HEK293 (cell line): Measurements from ENCODE around the gene SPRED2.

Experiments
- CTCF ChIP-seq: fragments of 450-650 bp; formaldehyde crosslinking; IDR thresholded peaks from 2 replicates; pipeline ENCODE4 v1.5.1; 2016; ENCODE audit warnings: missing biosample characterization, missing genetic modification characterization
- HIC1 ChIP-seq: fragments of 450-650 bp; formaldehyde crosslinking; IDR thresholded peaks from 2 replicates; pipeline ENCODE4 v1.5.1; 2016; ENCODE audit warnings: missing biosample characterization, missing genetic modification characterization
- HOXC10 ChIP-seq: sonication (generic); formaldehyde crosslinking; IDR thresholded peaks from 2 replicates; pipeline ENCODE4 v1.8.1; 2023; ENCODE audit warnings: mild to moderate bottlenecking, missing genetic modification reagents
- KLF1 ChIP-seq: fragments of 450-650 bp; formaldehyde crosslinking; IDR thresholded peaks from 2 replicates; pipeline ENCODE4 v1.5.1; 2016; ENCODE audit warnings: missing biosample characterization, missing genetic modification characterization
- KLF10 ChIP-seq: fragments of 450-650 bp; IDR thresholded peaks from 2 replicates; pipeline ENCODE4 v1.5.1; 2018; ENCODE audit warnings: missing biosample characterization, mild to moderate bottlenecking, missing genetic modification characterization
- MYNN ChIP-seq: fragments of 450-650 bp; formaldehyde crosslinking; IDR thresholded peaks from 2 replicates; pipeline ENCODE4 v1.5.1; 2016; ENCODE audit warnings: missing biosample characterization, missing genetic modification characterization, borderline replicate concordance
- OSR2 ChIP-seq: fragments of 450-650 bp; formaldehyde crosslinking; IDR thresholded peaks from 2 replicates; pipeline ENCODE4 v1.5.1; 2016; ENCODE audit warnings: missing biosample characterization, missing genetic modification characterization
- PATZ1 ChIP-seq: fragments of 450-650 bp; formaldehyde crosslinking; IDR thresholded peaks from 2 replicates; pipeline ENCODE4 v1.5.1; 2016; ENCODE audit warnings: missing biosample characterization, missing genetic modification characterization
- PRDM10 ChIP-seq: fragments of 450-650 bp; formaldehyde crosslinking; IDR thresholded peaks from 2 replicates; pipeline ENCODE4 v1.5.1; 2016; ENCODE audit warnings: missing biosample characterization, missing genetic modification characterization
- SETDB1 ChIP-seq: IDR thresholded peaks from one replicate; pipeline ENCODE4 v1.6.1; 2017; ENCODE audit warnings: mild to moderate bottlenecking, low read length, moderate library complexity, mixed read lengths; ENCODE audit not compliant: insufficient read length
- SP3 ChIP-seq: fragments of 450-650 bp; formaldehyde crosslinking; IDR thresholded peaks from 2 replicates; pipeline ENCODE4 v1.5.1; 2016; ENCODE audit warnings: missing biosample characterization, missing genetic modification characterization
- ZBTB20 ChIP-seq: fragments of 450-650 bp; formaldehyde crosslinking; IDR thresholded peaks from 2 replicates; pipeline ENCODE4 v1.5.1; 2016; ENCODE audit warnings: missing biosample characterization, missing genetic modification characterization
- ZNF16 ChIP-seq: fragments of 450-650 bp; formaldehyde crosslinking; IDR thresholded peaks from 2 replicates; pipeline ENCODE4 v1.5.1; 2016; ENCODE audit warnings: low read depth, missing biosample characterization, missing genetic modification characterization
- ZNF335 ChIP-seq: fragments of 450-650 bp; formaldehyde crosslinking; conservative IDR thresholded peaks from 2 replicates; pipeline ENCODE4 v1.5.1; 2016; ENCODE audit warnings: missing biosample characterization, missing genetic modification characterization
- ZNF341 ChIP-seq: fragments of 450-650 bp; formaldehyde crosslinking; IDR thresholded peaks from 2 replicates; pipeline ENCODE4; 2016; ENCODE audit warnings: low read depth, missing biosample characterization, missing genetic modification characterization
- ZNF423 ChIP-seq: fragments of 450-650 bp; formaldehyde crosslinking; IDR thresholded peaks from 2 replicates; pipeline ENCODE4 v1.5.1; 2016; ENCODE audit warnings: missing biosample characterization, missing genetic modification characterization
- ZNF449 ChIP-seq: fragments of 450-650 bp; formaldehyde crosslinking; IDR thresholded peaks from 2 replicates; pipeline ENCODE4 v1.5.1; 2017; ENCODE audit warnings: missing biosample characterization, mild to moderate bottlenecking, missing genetic modification characterization, moderate library complexity
- ZNF501 ChIP-seq: fragments of 450-650 bp; formaldehyde crosslinking; IDR thresholded peaks from 2 replicates; pipeline ENCODE4 v1.5.1; 2016; ENCODE audit warnings: missing biosample characterization, missing genetic modification characterization
- ZNF514 ChIP-seq: fragments of 450-650 bp; formaldehyde crosslinking; IDR thresholded peaks from 2 replicates; pipeline ENCODE4 v1.5.1; 2016; ENCODE audit warnings: missing biosample characterization, missing genetic modification characterization
- ZNF596 ChIP-seq: fragments of 450-650 bp; IDR thresholded peaks from 2 replicates; pipeline ENCODE4 v1.5.0; 2018; ENCODE audit warnings: missing biosample characterization, mild to moderate bottlenecking, missing genetic modification characterization, moderate library complexity
- ZNF624 ChIP-seq: fragments of 450-650 bp; formaldehyde crosslinking; IDR thresholded peaks from 2 replicates; pipeline ENCODE4 v1.5.1; 2017; ENCODE audit warnings: missing biosample characterization, missing genetic modification characterization
- ZNF660 ChIP-seq: fragments of 450-650 bp; IDR thresholded peaks from 2 replicates; pipeline ENCODE4 v1.5.1; 2018; ENCODE audit warnings: missing biosample characterization, mild to moderate bottlenecking, missing genetic modification characterization
- ZNF76 ChIP-seq: fragments of 450-650 bp; formaldehyde crosslinking; IDR thresholded peaks from 2 replicates; pipeline ENCODE4; 2016; ENCODE audit warnings: low read depth, missing biosample characterization, missing genetic modification characterization, borderline replicate concordance
- ZSCAN16 ChIP-seq: fragments of 450-650 bp; formaldehyde crosslinking; IDR thresholded peaks from 2 replicates; pipeline ENCODE4 v1.5.1; 2016; ENCODE audit warnings: missing biosample characterization, missing genetic modification characterization
- ZSCAN30 ChIP-seq: fragments of 450-650 bp; IDR thresholded peaks from 2 replicates; pipeline ENCODE4 v1.5.1; 2018; ENCODE audit warnings: missing biosample characterization, mild to moderate bottlenecking, missing genetic modification characterization, moderate library complexity
- ZXDB ChIP-seq: fragments of 450-650 bp; formaldehyde crosslinking; IDR thresholded peaks from 2 replicates; pipeline ENCODE4 v1.5.1; 2016; ENCODE audit warnings: missing biosample characterization, missing genetic modification characterization

The SPRED2 gene

GRCh38 chr2:65430603-65431420 lies 1.6 kb downstream of the SPRED2 start (continued):
- TF ChIP-seq ZNF596 (tag by site-specific recombination), result no peak
- TF ChIP-seq ZNF16 (tag by site-specific recombination), result no peak
- 0 out of 2 replicates have a peak, but pooled peaks have one; percentile 13 for TF ChIP-seq KLF1 (tag by site-specific recombination)
- peak; percentile 83 for TF ChIP-seq ZNF335 (tag by site-specific recombination)
- TF ChIP-seq ZNF501 (tag by site-specific recombination), result peak; percentile 42; the same call in 1 of the 2 replicates
- peak; percentile 65; the same call in 1 of the 2 replicates for TF ChIP-seq HIC1 (tag by site-specific recombination)
- peak; percentile 50; the same call in 1 of the 2 replicates for TF ChIP-seq ZBTB20 (tag by site-specific recombination)
- TF ChIP-seq PATZ1, result peak; percentile 59
- no peak for TF ChIP-seq ZSCAN16 (tag by site-specific recombination)
- no peak for TF ChIP-seq ZNF624 (tag by site-specific recombination)
- peak; percentile 13; the same call in 1 of the 2 replicates for TF ChIP-seq CTCF (tag by site-specific recombination)
- TF ChIP-seq ZNF423 (tag by site-specific recombination), result peak; percentile 86
- no peak for TF ChIP-seq HOXC10 (CRISPR knock-in tag)
- peak; percentile 61; the same call in 1 of the 2 replicates for TF ChIP-seq ZNF76 (tag by site-specific recombination)
- TF ChIP-seq SETDB1, result no peak
- TF ChIP-seq ZSCAN30, result no peak
- peak; percentile 56; the same call in 1 of the 2 replicates for TF ChIP-seq SP3 (tag by site-specific recombination)
- peak; percentile 69 for TF ChIP-seq PRDM10 (tag by site-specific recombination)
- TF ChIP-seq MYNN (tag by site-specific recombination), result no peak
- TF ChIP-seq ZNF449 (tag by site-specific recombination), result peak; percentile 89
- peak; percentile 77 for TF ChIP-seq OSR2
- TF ChIP-seq ZNF514 (tag by site-specific recombination), result no peak
- TF ChIP-seq ZXDB (tag by site-specific recombination), result peak; percentile 81
- TF ChIP-seq ZNF341 (tag by site-specific recombination), result peak; percentile 91
- TF ChIP-seq ZNF660, result peak; percentile 16; the same call in 1 of the 2 replicates
- TF ChIP-seq KLF10 (tag by site-specific recombination), result 0 out of 2 replicates have a peak, but pooled peaks have one; percentile 28
